Fibroblast of villous mesenchyme (primary cell): ENCODE measurements around the gene SNAP47. TPM values are rescaled to one million over a fixed set of nuclear protein-coding genes. Genes with fewer than 3 reads are reported as not detected.

ENCODE experiments used
- DNase-seq: peaks from one replicate; pipeline ENCODE4 v3.0.0-alpha.2; 2010; ENCODE audit warnings: low read depth
- H3K4me3 ChIP-seq: 2 replicates; pipeline ENCODE4 v1.5.1; 2011; ENCODE audit warnings: low read depth, mild to moderate bottlenecking, low read length
- CTCF ChIP-seq: IDR thresholded peaks from 2 replicates; pipeline ENCODE4 v1.5.1; 2012; ENCODE audit warnings: low read depth, mild to moderate bottlenecking, low read length; ENCODE audit not compliant: insufficient read depth
- total RNA-seq: library from RNA; depleted of rRNA; stranded (reverse); fragments of >200 nt; gene quantifications from 2 replicates; pipeline ENCODE4 v1.2.3, GENCODE V29; 2012

Gene SNAP47
- total RNA-seq, 1 donor: 58.3 TPM

DNA sequence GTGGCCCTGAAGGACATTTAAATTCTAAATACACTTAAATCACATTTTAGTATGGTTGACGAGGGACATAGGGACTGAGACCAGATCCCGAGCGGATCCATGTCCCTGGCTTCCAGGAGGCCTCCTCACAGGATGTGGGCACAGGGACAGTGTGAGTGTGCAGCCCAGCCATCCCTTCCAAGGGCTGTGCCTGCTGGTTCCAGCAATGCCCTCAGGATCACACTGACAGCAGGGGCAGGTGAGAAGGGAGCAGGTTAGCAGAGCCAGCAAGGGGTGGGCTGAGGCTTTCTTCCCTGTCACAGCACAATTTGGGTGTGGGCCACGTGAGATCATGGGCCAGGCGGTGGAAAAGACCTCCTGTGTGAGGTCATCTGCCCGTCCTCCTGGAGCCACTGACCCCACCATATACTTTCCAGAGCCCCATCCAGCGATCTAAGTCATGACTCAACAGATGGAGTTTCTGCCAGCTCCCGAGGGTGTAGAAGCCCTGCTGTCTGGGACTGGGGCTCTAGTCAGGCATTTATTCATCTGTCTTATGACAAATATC is 43.2 kb downstream of the SNAP47 start:
- H3K4me3 ChIP-seq: no peak overlapping the region
- no peak for TF ChIP-seq CTCF
- DNase-seq: no peak

- no peak for DNase-seq
- no peak for TF ChIP-seq CTCF
- no peak overlapping the region for H3K4me3 ChIP-seq
Observed at GRCh38 chr1:227779021-227779441, 43.8 kb downstream of the SNAP47 start.

GRCh38 chr1:227779685-227780084 is 44.5 kb downstream of the SNAP47 start:
- DNase-seq: no peak
- no peak for TF ChIP-seq CTCF
- H3K4me3 ChIP-seq: no peak overlapping the region

DNA sequence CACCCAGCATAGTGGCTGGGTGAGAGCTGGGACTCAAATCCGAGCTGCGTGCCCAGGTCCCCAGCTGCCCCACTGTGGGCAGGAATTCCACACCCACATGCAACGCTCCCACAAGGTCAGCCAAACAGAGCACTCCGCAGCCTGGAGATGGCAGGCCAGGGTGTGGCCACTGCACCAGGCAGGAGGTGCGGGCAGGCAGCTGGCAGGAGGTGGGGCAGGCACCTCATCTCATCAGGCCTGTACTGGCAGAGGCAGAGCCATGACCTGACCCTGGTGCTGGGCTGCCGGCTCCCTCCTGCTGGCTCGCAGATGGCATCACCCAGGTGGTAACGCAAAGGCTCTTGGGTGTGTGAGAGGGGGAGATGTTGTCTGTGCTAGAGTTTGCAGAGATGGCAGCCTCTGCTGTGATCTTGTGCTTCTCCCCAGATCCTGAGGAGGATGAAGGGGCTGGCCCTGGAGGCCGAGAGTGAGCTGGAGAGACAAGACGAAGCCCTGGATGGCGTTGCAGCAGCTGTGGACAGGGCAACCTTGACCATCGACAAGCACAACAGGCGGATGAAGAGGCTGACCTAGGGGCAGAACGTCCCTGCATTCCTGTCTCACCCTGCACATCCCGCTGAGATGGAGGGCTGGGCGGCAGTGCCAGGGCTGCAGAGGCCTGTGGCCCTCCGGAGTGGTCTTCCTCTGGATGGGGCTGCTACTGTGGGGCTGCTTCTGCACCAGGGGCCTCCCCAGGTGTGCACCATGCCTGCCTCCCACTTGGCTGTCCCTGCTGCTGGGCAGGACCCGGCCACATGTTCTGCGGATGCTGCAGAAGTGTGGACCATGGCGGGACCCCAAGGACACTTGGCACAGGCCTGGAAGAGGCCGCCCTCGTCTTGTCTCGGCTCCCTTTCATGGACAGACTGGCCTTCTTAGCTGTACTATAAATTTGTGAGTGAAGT is 45.1 kb downstream of the SNAP47 start:
- H3K4me3 ChIP-seq: no peak overlapping the region
- no peak for DNase-seq
- TF ChIP-seq CTCF: no peak

GRCh38 chr1:227781314-227781930 is 46.2 kb downstream of the SNAP47 start:
- no peak overlapping the region for H3K4me3 ChIP-seq
- TF ChIP-seq CTCF: no peak
- no peak for DNase-seq

- no peak overlapping the region for H3K4me3 ChIP-seq
- DNase-seq: no peak
- no peak for TF ChIP-seq CTCF
Observed at GRCh38 chr1:227782226-227782625, 47.0 kb downstream of the SNAP47 start.
